ENCODE data around the gene GREM1. TPM values are rescaled to one million over a fixed set of nuclear protein-coding genes. Genes with fewer than 3 reads are reported as not detected.

The GREM1 gene
- polyA plus RNA-seq, 1 of the 3 experiments (the other 2 are of a cell fraction): 23.9 TPM

DNA sequence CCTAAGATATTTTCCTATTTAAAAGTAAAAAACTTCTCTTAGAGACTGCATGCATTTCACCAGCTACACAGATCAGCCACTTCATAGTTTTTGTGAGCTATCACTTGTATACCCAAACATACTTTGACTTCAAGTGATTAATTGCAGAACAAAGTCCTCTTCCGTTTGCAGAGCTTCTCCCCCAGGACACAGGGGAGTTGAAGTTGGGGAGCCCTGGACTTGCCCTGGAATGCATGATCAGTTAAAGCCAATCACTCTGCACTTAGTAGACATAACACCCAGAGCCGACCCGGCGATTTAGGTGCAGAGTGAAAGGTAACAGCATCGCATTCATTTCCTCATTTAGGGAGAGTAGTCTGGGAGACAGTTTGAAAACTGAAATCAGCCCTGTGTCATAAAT, 70.1 kb downstream of the GREM1 start (continued):
- TF ChIP-seq REST (IDR thresholded peaks at IDR 0.05; ENCODE audit: low read depth, low read length) (no peak), MXI1 (IDR thresholded peaks at IDR 0.05; ENCODE audit: low read depth, low read length) (no peak), EP300 (IDR thresholded peaks at IDR 0.05; ENCODE audit: borderline replicate concordance in 1 of 2, low read depth in 1 of 2, low read length in 1 of 2) (no peak), YY1 (IDR thresholded peaks at IDR 0.05; ENCODE audit: low read depth) (no peak), FOSL2 (IDR thresholded peaks at IDR 0.05; ENCODE audit: borderline replicate concordance, low read depth) (no peak), SMC3 (IDR thresholded peaks at IDR 0.05; ENCODE audit: low read depth, low read length) (no peak), RAD21 (IDR thresholded peaks at IDR 0.05; ENCODE audit: low read length) (no peak), CHD2 (IDR thresholded peaks at IDR 0.05; ENCODE audit: low read length, partially characterized antibody) (no peak)

GRCh38 chr15:32790352-32790999, 72.7 kb downstream of the GREM1 start:
- H3K27ac ChIP-seq (ENCODE audit: low read depth in 2 of 2, low read length in 1 of 2): no peak overlapping the region
- H3K36me3 ChIP-seq (replicated peaks in 1 of 2; ENCODE audit: control insufficient read depth in 1 of 2, insufficient read depth in 2 of 2, low read length in 1 of 2): peaks cover 15 to 82% of the 10 kb centered on the region in 2 experiments
- H3F3A ChIP-seq (replicated peaks; ENCODE audit: insufficient read depth): peaks cover 25% of the 10 kb centered on the region
- no peaks in the 10 kb centered on the region for H4K20me1 ChIP-seq (ENCODE audit: insufficient read depth)
- no peaks in the 10 kb centered on the region for H3K9me2 ChIP-seq
- no peaks in the 10 kb centered on the region for H3K27me3 ChIP-seq (ENCODE audit: insufficient read depth)
- H3K4me1 ChIP-seq (ENCODE audit: control insufficient read depth in 1 of 2, insufficient read depth in 2 of 2, low read depth in 1 of 2, low read length in 1 of 2): peaks cover 0 to 3% of the 10 kb centered on the region in 2 experiments; a peak in 1 of 4 replicates
- no peak for TF ChIP-seq EZH2phosphoT487 (IDR thresholded peaks at IDR 0.05; ENCODE audit: borderline replicate concordance, low read depth)
- TF ChIP-seq RCOR1 (IDR thresholded peaks at IDR 0.05; ENCODE audit: low read length): no peak
- no peak for TF ChIP-seq SIN3A (IDR thresholded peaks at IDR 0.05; ENCODE audit: borderline replicate concordance, low read depth, low read length)
- TF ChIP-seq TEAD4 (IDR thresholded peaks at IDR 0.05; ENCODE audit: borderline replicate concordance, insufficient read depth): no peak
- ChIA-PET POLR2A (no interaction called here), CTCF (interaction anchor here (0.7 to 1.2 kb wide), 2 partner anchors 128 to 204 kb away, joined by 3 read pairs; no protein-coding TSS in a partner anchor)
- no peaks in the 10 kb centered on the region for H3K9me3 ChIP-seq
- no peak for DNase-seq
- H2AFZ ChIP-seq (ENCODE audit: low read depth): no peak overlapping the region
- H3K4me3 ChIP-seq (ENCODE audit: low read depth in 2 of 2, low read length in 1 of 2): no peak overlapping the region
- 95% methylated on average over 2 of the region's 2 CpGs for WGBS (ENCODE audit: low lambda C conversion rate)
- H3K9ac ChIP-seq: no peak overlapping the region
- no peaks in the 10 kb centered on the region for H3K79me2 ChIP-seq (ENCODE audit: insufficient read depth)
- H3K4me2 ChIP-seq: no peak overlapping the region; the same call in 1 of the 2 replicates

All from SK-N-SH (cell line).